ENCODE results near the gene ARID5A. TPM values are rescaled to one million over a fixed set of nuclear protein-coding genes. Genes with fewer than 3 reads are reported as not detected.

ARID5A gene, protein sequence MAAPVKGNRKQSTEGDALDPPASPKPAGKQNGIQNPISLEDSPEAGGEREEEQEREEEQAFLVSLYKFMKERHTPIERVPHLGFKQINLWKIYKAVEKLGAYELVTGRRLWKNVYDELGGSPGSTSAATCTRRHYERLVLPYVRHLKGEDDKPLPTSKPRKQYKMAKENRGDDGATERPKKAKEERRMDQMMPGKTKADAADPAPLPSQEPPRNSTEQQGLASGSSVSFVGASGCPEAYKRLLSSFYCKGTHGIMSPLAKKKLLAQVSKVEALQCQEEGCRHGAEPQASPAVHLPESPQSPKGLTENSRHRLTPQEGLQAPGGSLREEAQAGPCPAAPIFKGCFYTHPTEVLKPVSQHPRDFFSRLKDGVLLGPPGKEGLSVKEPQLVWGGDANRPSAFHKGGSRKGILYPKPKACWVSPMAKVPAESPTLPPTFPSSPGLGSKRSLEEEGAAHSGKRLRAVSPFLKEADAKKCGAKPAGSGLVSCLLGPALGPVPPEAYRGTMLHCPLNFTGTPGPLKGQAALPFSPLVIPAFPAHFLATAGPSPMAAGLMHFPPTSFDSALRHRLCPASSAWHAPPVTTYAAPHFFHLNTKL
- 3.6 to 4.4 TPM (median 4.0 TPM) in 5 replicates for total RNA-seq (2022; extraction: Qiagen RNA extraction)

DNA sequence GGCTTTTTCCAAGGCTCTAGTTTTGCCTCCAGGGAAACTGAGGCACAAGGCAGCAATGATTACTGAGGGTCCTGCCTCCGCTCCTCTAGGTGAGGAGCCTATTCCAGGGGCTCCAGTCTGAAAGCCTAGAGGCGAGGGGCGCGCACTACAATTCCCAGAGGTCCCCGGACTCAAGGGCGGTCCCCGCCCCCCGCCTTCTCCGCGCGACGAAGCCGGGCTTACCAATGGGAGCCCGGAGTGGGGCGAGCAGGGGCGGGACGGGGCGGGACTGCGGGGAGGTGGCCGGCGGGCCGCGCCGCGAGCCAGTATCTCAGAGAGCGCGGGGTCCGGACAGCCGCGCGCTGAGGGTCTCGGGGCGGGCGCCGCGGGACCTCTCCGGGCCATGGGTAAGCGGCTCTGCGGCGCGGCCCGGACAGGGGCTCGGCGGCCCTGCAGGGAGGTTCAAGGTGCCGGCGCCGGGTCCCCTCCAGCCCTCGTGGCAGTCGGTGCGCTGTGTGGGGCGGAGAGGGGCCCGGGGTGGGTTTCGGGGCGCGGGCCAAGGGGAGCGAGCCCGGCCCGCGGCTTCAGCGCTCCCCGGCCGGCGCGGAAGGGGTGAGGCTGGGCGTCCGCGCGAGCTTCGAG lies at the start of gene ARID5A:
Gene ARID5A, plus strand, starts transcription at position 308 of the 621 bp plus-strand sequence. Its CDS starts 75 bp downstream, at position 383.

DNA sequence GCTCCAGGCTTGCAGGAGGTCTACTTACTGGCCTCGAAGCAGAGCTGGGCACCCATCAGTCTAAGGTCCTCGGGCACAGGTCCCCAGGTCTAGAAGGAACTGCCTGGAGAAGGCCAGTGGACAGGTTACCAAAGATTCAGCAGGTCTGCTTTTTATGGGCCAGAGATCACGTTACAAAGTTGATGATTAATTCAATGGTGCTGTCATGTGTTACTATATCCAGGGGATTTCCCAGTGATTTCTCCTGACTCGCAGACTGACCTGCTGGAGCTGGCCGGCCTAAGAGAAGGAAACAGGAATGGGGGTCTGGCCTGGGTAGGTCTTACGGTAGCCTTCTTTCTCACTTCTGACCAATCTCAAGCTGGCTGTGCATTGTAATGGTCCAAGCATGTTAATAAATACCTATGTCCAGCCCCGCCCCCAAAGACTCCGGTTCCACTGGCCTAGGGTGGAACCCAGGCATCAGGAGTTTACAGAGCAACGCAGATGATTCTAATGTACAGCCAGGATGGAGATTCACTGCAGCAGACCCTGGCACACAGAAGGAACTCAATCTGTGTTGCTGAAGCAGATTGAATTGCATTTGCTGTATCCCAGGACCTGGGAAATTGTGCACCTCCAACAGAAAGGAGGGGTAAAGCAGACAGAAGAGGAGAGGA lies 31.2 kb upstream of the ARID5A start, which contains the start of gene NEURL3:
Gene NEURL3, minus strand, starts transcription at position 127 of the 659 bp plus-strand sequence. Its CDS starts 71 bp downstream, at position 56.

Other genes with a start within 250 kb of the ARID5A start
- gene SNRNP200, start 231.2 kb upstream of the ARID5A start, total RNA-seq (2022; extraction: Qiagen RNA extraction): 109 to 121 TPM (median 113 TPM) in 5 replicates
- not detected in 5 replicates for gene ITPRIPL1, start 211.4 kb upstream of the ARID5A start, total RNA-seq (2022; extraction: Qiagen RNA extraction)
- 38.6 to 48.1 TPM (median 42.9 TPM) in 5 replicates for gene NCAPH, start 201.0 kb upstream of the ARID5A start, total RNA-seq (2022; extraction: Qiagen RNA extraction)
- 0.41 to 0.89 TPM (median 0.83 TPM) in 5 replicates for gene NEURL3, start 31.4 kb upstream of the ARID5A start, total RNA-seq (2022; extraction: Qiagen RNA extraction)
- gene KANSL3, start 101.6 kb downstream of the ARID5A start, total RNA-seq (2022; extraction: Qiagen RNA extraction): 21.6 to 24.3 TPM (median 22.3 TPM) in 5 replicates
- 0.01 TPM in 1 of 5 replicates, not detected in the others for gene FER1L5, start 106.0 kb downstream of the ARID5A start, total RNA-seq (2022; extraction: Qiagen RNA extraction)
- gene LMAN2L, start 203.3 kb downstream of the ARID5A start, total RNA-seq (2022; extraction: Qiagen RNA extraction): 19.1 to 21.2 TPM (median 20.3 TPM) in 5 replicates
- 8.4 to 10.2 TPM (median 9.9 TPM) in 5 replicates for gene CNNM4, start 224.2 kb downstream of the ARID5A start, total RNA-seq (2022; extraction: Qiagen RNA extraction)

All from A549 treated with AZD2906 at 1 μM for 4 hours (cell line).